Activated T-helper 17 cell treated with anti-CD3 and anti-CD28 coated beads, Interleukin-2, amount 50 U/mL, for 72 hours (primary cell): ENCODE data around the gene PTPRM. TPM values are rescaled to one million over a fixed set of nuclear protein-coding genes. Genes with fewer than 3 reads are reported as not detected.
A peak's percentile ranks its signal among the peaks of the same experiment; 100 is the strongest.

Experiments used
- ATAC-seq: fragments of 150-1000 bp; cut with Tn5 transposase; replicated peaks from 2 replicates; pipeline ENCODE4 v1.10.0; 2021; ENCODE audit warnings: mild to moderate bottlenecking, moderate library complexity
- H3K27ac Mint-ChIP-seq: one replicate; pipeline ENCODE4 v1.8.0; 2022; ENCODE audit warnings: mixed read lengths
- H3K27me3 Mint-ChIP-seq: one replicate; pipeline ENCODE4 v1.8.0; 2022; ENCODE audit warnings: mixed read lengths
- H3K36me3 Mint-ChIP-seq: one replicate; pipeline ENCODE4 v1.8.0; 2022; ENCODE audit warnings: low read depth, mild to moderate bottlenecking, mixed read lengths
- H3K4me1 Mint-ChIP-seq: one replicate; pipeline ENCODE4 v1.8.0; 2022; ENCODE audit warnings: mixed read lengths
- H3K4me3 Mint-ChIP-seq: one replicate; pipeline ENCODE4 v1.8.0; 2022; ENCODE audit warnings: mild to moderate bottlenecking, mixed read lengths
- H3K9me3 Mint-ChIP-seq: one replicate; pipeline ENCODE4 v1.8.0; 2022; ENCODE audit warnings: mixed read lengths
- total RNA-seq, 2 donors: library from RNA; stranded (reverse); gene quantifications; one replicate each; pipeline ENCODE4 v1.2.3, GENCODE V29; 2022

The PTPRM gene
- total RNA-seq, 2 donors from 2014 or later, result 7.5 to 24.5 TPM

- Mint-ChIP-seq H3K4me1 (no peaks in the 10 kb centered on the region), H3K27ac (no peak overlapping the region), H3K4me3 (no peak overlapping the region), H3K27me3 (no peaks in the 10 kb centered on the region), H3K9me3 (no peaks in the 10 kb centered on the region), H3K36me3 (no peaks in the 10 kb centered on the region)
- ATAC-seq, result no peak
Observed at GRCh38 chr18:7793100-7793499, 226.0 kb downstream of the PTPRM start.

DNA sequence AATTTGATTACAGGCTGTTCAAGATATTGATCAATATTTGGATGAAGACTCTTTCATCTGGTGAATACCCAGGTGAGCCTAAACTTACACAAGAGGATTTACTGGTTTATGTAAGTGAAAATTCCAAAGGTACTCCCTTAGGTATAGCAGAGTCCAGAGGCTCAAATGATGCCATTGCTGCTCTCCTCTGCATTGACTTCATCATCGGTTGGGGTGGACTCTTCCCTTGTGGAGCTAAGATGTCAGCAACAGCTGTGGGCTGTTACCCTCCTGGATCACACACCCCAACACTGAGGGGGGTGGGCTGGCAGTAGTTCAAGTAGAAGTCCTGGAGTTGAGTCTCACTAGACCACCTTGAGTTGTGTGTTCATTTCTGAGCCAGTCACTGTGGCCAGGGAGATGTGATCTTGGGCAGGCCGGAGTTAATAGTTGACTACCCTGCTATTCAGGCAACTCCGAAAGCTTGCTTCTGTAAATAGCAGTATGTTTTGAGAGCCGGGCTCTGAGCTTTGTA, 236.9 kb downstream of the PTPRM start:
- H3K9me3 Mint-ChIP-seq, result no peaks in the 10 kb centered on the region
- H3K36me3 Mint-ChIP-seq, result no peaks in the 10 kb centered on the region
- no peaks in the 10 kb centered on the region for H3K27me3 Mint-ChIP-seq
- no peak overlapping the region for H3K27ac Mint-ChIP-seq
- no peak for ATAC-seq
- H3K4me1 Mint-ChIP-seq, result no peaks in the 10 kb centered on the region
- H3K4me3 Mint-ChIP-seq, result no peak overlapping the region

- Mint-ChIP-seq H3K36me3 (no peaks in the 10 kb centered on the region), H3K4me3 (no peak overlapping the region), H3K27ac (no peak overlapping the region), H3K27me3 (no peaks in the 10 kb centered on the region), H3K4me1 (no peaks in the 10 kb centered on the region), H3K9me3 (no peaks in the 10 kb centered on the region)
- ATAC-seq, result peak; percentile 57
Observed at GRCh38 chr18:7805096-7805495, 238.0 kb downstream of the PTPRM start.

DNA sequence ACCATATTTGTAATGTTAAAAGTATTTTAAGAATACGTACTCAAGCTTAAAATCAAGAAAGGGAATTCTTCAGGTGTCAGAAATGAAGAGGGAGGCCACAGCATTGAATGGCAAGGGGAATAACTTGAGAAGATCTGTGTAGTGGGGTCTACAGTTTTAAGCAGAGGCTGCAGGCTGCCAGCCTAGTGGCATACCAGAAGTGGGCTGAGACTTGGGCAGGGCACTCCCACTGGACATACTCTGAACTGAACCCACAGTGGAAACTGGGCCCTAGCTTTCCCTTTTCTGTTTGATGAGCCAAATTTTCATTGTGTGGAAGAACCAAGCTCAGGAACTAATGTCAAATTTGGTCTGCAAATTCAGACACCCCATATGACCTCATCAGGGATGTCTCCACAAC, 238.8 kb downstream of the PTPRM start:
- Mint-ChIP-seq H3K9me3 (no peaks in the 10 kb centered on the region), H3K4me3 (no peak overlapping the region), H3K27me3 (no peaks in the 10 kb centered on the region), H3K36me3 (no peaks in the 10 kb centered on the region), H3K27ac (no peak overlapping the region), H3K4me1 (no peaks in the 10 kb centered on the region)
- ATAC-seq, result no peak

DNA sequence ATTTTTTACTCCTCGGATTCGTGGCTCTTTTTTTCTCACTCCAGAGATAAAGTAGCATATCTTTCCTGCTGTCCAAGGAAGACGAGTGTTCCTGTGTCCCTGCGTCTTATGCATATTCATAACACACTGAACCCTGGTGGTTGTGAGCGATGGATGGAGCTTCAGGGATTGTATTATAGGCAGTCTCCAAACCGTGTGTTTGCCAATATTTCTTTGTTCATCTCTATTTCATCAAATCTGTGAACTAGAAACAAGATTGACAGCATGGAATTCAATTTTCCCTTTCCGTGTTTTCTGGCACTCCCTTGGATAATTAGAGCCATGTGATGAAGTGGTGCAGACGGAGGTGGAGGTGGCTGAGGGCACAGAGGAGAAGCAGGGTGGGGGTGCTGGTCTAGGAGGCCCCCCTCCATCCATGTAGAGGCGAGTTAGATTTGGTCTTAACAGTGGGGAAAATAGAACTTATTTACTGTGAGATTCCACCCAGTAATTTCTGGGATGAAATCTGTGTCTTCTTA, 240.9 kb downstream of the PTPRM start:
- Mint-ChIP-seq H3K9me3 (peaks cover 6% of the 10 kb centered on the region), H3K36me3 (no peaks in the 10 kb centered on the region), H3K4me3 (no peak overlapping the region), H3K27ac (no peak overlapping the region), H3K27me3 (no peaks in the 10 kb centered on the region), H3K4me1 (no peaks in the 10 kb centered on the region)
- ATAC-seq, result no peak

- Mint-ChIP-seq H3K4me1 (no peaks in the 10 kb centered on the region), H3K27me3 (no peaks in the 10 kb centered on the region), H3K4me3 (no peak overlapping the region), H3K9me3 (peaks cover 12% of the 10 kb centered on the region), H3K27ac (no peak overlapping the region), H3K36me3 (no peaks in the 10 kb centered on the region)
- ATAC-seq, result no peak
Observed at GRCh38 chr18:7808992-7809391, 241.9 kb downstream of the PTPRM start.

DNA sequence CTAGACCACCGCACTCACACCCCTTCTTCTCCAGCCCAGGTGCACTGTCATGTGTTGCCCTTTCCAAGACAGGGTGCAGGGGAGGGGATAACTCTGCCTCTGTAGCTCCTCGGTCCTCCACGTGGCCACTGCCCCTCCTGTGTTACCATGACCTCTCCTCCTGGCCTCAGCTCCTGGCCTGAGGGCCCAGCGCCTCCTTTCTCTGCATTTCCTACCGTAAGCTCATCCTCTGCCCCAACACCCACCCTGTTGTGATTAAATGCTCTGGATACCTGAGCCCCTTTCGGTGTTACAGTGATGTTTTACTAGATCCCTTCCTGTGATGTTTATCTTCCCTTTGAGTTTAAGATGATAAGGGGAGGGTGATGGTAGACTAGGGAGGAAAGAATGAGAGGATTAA, 242.3 kb downstream of the PTPRM start:
- Mint-ChIP-seq H3K27ac (no peak overlapping the region), H3K36me3 (no peaks in the 10 kb centered on the region), H3K4me3 (no peak overlapping the region), H3K9me3 (peaks cover 14% of the 10 kb centered on the region), H3K4me1 (no peaks in the 10 kb centered on the region), H3K27me3 (no peaks in the 10 kb centered on the region)
- ATAC-seq, result no peak

DNA sequence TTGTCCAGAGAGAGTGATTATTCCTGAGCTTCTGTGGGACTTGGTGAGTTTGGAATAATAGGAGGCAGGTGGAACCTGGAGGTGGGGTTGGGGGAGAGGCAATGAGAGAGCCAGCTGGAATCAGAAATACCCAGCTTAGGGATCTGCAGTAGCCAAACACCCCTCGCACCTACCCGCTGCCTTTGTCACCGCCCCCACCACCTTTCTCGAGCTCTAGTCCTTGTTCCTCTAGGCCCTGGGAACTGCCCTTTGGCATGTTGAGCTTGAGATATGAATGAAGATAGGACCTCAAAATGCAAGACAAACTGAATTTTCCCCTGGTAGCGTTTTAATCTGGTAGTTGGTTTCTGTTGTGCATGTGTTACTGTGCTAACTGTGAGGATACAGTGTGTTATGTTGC, 242.9 kb downstream of the PTPRM start:
- Mint-ChIP-seq H3K9me3 (peaks cover 14% of the 10 kb centered on the region), H3K27ac (no peak overlapping the region), H3K4me1 (no peaks in the 10 kb centered on the region), H3K36me3 (no peaks in the 10 kb centered on the region), H3K4me3 (no peak overlapping the region), H3K27me3 (no peaks in the 10 kb centered on the region)
- no peak for ATAC-seq

GRCh38 chr18:7812431-7813063, 245.4 kb downstream of the PTPRM start:
- no peak overlapping the region for H3K4me3 Mint-ChIP-seq
- peaks cover 17% of the 10 kb centered on the region for H3K9me3 Mint-ChIP-seq
- no peaks in the 10 kb centered on the region for H3K4me1 Mint-ChIP-seq
- no peak for ATAC-seq
- H3K36me3 Mint-ChIP-seq, result no peaks in the 10 kb centered on the region
- no peaks in the 10 kb centered on the region for H3K27me3 Mint-ChIP-seq
- H3K27ac Mint-ChIP-seq, result no peak overlapping the region

DNA sequence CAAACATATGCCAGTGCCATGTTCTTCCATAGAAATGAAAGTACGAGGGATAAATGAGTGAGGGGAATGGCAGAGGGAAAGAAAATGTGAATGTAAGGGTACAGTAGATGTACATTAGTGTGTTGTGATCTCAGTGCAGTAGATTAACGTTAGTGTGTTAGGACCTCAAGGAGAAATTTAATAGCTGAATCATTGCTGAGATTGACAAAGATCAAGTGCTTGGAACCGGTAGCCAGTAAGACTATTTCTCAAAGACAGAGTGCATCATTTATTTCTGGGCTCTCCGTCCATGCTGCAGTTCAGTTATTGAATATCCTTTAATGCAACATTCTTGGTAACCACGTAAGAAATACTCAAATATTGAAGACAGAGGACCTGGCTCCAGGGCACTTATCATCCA, 246.0 kb downstream of the PTPRM start:
- no peaks in the 10 kb centered on the region for H3K4me1 Mint-ChIP-seq
- no peak overlapping the region for H3K27ac Mint-ChIP-seq
- no peaks in the 10 kb centered on the region for H3K36me3 Mint-ChIP-seq
- peaks cover 17% of the 10 kb centered on the region for H3K9me3 Mint-ChIP-seq
- H3K27me3 Mint-ChIP-seq, result no peaks in the 10 kb centered on the region
- no peak for ATAC-seq
- H3K4me3 Mint-ChIP-seq, result no peak overlapping the region

DNA sequence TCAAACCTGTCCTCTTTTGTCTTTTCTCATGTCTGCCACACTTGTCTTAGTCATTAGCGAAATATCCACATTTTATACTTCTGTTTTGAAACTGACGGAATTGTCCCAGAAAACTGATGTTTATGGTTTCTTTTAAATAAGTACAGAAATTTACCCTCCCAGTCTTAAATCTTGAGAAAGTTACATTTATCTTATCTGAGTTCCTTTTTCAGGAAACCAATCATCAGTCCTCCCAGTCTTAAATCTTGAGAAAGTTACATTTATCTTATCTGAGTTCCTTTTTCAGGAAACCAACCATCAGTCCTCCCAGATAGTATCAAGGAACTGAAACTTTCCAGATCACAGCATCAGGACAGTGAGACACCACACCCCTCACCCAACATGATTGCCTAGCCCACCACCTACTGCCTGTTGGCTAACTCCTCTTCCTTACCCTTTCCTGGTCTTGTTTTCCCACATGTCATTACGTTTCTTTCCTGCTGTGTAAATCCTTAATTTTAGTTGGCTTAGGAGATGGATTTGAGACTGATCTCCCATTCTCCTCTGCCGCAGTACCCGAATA, 247.7 kb downstream of the PTPRM start:
- H3K4me1 Mint-ChIP-seq, result no peaks in the 10 kb centered on the region
- no peak overlapping the region for H3K27ac Mint-ChIP-seq
- H3K36me3 Mint-ChIP-seq, result no peaks in the 10 kb centered on the region

GRCh38 chr18:7815787-7816186, 248.7 kb downstream of the PTPRM start:
- Mint-ChIP-seq H3K4me3 (no peak overlapping the region), H3K36me3 (no peaks in the 10 kb centered on the region), H3K27ac (no peak overlapping the region), H3K9me3 (peaks cover 17% of the 10 kb centered on the region), H3K4me1 (no peaks in the 10 kb centered on the region), H3K27me3 (no peaks in the 10 kb centered on the region)
- no peak for ATAC-seq

More for the DNA sequence above, 247.7 kb downstream of the PTPRM start:
- Mint-ChIP-seq H3K9me3 (peaks cover 17% of the 10 kb centered on the region), H3K27me3 (no peaks in the 10 kb centered on the region), H3K4me3 (no peak overlapping the region)
- no peak for ATAC-seq

DNA sequence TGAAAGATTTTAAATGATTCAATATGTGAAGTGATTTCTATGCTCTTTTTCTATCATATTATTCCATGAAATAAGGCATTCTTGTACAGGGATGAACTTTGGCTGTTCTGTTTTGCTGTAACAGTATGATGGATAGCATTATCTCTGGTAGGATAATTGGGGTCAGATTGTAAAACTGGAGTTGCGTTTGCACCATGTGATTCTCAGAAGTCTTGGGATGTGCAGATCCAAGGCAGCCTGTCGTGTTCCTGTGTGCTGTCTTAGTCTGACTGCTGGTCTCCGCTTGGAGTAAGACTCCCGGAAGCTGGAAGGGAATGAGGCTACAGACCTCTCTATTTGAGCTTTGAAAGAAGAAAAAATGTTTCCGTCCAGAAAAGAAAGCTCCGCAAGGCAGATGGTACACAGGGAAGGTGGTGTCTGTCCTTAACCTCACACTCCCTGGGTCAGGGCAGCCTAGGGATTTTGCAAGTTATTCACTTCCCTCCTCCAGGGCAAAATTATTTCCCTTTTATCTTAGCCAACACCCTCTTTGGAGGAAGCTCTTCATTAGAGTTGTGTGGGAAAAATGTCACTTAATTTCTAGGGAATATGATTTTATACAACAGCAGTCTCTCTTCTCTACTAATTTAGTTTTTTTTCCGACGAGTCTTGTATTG, 250.6 kb downstream of the PTPRM start:
- H3K9me3 Mint-ChIP-seq, result peaks cover 14% of the 10 kb centered on the region
- ATAC-seq, result no peak
- no peaks in the 10 kb centered on the region for H3K27me3 Mint-ChIP-seq
- no peaks in the 10 kb centered on the region for H3K4me1 Mint-ChIP-seq
- H3K36me3 Mint-ChIP-seq, result no peaks in the 10 kb centered on the region
- H3K27ac Mint-ChIP-seq, result no peak overlapping the region
- H3K4me3 Mint-ChIP-seq, result no peak overlapping the region

GRCh38 chr18:7821784-7822183, 254.7 kb downstream of the PTPRM start:
- H3K27me3 Mint-ChIP-seq, result no peaks in the 10 kb centered on the region

More at GRCh38 chr18:7821784-7822183, 254.7 kb downstream of the PTPRM start:
- H3K36me3 Mint-ChIP-seq, result no peaks in the 10 kb centered on the region
- H3K9me3 Mint-ChIP-seq, result no peaks in the 10 kb centered on the region
- H3K4me3 Mint-ChIP-seq, result no peak overlapping the region
- no peaks in the 10 kb centered on the region for H3K4me1 Mint-ChIP-seq
- no peak for ATAC-seq
- H3K27ac Mint-ChIP-seq, result no peak overlapping the region
